Stimulated activated CD4-positive, alpha-beta T cell treated with anti-CD3 and anti-CD28 coated beads, Interleukin-4, amount 100 ng/mL, for 24 hours (primary cell): Measurements from ENCODE around the gene G6PD.

Source experiments
- DNase-seq: peaks from one replicate; pipeline ENCODE4 v3.0.0-alpha.2; 2020

G6PD gene

DNA sequence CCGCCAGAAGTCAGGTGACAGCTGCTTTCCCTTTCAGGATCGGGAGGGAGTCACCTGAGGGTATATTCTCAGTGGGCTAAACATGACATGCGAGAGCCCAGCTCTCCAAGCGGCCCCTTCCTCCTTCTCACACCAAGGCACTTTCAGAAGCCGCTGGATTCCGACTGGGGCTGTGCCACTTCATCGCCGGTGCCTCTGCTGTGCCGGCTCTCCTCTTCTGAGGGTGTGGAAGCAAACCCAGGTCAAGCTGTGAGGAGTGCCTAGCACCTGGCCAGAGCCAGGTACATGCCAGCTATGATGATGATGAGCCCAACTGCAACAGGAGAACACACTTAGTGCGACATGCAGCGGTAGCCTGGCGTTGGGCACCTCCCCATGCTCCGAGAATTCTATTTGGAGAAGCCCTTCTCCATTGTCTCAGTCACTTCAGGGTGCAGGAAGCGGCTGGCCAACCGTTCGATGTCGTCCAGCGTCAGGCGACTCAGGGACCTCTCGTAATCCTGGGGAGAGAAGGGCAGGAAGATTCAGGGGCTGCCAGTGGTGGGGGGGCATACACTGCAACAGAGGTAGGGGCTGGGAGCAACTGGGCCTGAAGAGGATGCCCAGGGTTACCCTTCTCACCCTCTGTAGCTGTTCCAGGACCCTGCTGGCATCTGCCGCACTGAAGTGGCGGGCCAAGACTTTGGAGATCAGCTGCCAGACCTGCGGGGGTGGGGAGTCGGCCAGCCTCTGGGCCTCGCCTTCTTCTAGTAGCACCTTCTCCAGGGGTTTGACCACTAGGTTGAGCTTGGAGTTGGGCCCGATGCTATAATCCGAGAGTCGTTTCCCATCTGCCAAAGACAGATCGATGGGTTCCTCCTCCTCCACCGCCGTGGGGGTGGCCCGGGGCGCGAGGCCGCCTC is 61.2 kb downstream of the G6PD start:
- no peak for DNase-seq

DNA sequence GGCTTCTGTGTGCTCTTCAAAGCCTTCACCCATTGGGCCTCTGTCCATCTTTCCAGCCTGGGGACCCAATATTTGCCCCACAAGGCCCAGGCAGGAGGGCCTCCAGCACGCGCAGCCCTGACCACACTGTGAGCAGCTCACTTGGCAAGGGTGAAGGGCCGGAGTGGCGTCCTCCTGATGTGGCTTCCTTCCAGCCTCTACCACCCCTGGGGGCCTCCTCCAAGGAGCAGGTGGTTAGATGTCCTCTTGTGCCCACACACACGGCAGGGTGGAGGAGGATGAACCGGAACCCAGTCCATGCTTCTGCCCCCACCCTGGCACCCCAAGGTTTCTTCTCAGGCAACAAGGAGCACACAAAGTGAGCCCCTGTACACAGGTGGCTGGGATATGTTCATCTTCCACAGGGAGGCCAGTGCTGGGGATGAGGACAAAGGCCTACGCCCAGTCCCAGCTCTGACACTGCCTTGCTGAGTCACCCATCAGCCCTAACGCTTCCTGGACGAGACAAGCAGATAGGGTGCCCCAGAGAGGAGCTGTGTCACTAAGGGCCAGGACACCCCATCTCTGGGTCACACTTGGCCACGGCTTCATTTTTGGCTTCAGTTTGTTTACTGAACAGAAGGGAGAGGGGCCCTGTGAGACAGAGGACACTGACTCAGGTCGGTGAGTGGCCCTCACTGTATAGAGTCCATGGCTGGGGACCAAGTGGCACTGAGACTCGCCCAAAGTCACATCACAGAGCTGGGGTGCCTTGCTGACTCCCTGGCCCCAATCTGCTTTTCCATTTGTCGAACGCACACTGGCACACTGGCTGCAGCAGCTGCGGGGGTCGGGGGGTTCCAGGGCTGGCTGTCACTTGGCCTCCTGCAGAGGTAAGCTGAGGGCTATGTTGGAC is 62.1 kb downstream of the G6PD start:
- no peak for DNase-seq

DNA sequence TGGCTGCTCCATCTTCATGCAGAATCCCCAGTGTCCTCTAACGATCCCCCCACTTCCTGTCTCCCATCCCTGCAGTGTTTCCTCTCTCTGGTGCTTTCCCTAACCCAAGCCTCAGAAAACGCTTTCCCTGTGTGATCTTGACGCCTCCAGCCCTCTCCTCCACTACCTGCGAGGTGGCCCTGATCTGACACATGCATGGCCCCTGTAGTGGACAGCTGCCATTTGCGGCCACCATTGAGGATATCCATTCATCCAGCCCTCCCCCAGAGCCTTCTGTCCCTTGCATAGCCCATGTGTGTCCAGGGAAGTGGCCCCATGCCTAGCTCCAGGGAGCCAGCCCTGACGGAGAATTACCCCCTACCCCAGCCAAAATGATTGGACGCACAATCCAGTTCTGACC is 63.3 kb downstream of the G6PD start:
- DNase-seq: no peak

DNA sequence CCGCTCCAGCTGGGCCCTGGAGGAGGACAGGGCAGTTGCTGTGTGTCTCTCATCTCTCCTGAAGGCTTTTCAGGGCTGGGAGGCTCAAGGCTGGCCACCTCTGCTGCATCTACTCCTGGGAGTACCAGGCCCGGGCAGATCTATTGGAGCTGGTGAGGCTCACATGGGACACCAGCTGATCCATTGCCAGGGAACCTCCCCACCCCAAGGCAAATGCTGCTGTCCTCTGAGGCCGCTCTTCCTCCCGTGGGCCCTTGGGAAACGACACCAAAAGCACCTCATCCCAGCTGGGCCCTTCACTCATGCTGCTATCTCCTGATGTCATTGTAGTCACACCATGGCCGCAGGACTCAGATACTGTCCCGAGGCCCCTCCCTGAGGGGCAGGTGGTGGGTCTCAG is 63.9 kb downstream of the G6PD start:
- DNase-seq: no peak

DNA sequence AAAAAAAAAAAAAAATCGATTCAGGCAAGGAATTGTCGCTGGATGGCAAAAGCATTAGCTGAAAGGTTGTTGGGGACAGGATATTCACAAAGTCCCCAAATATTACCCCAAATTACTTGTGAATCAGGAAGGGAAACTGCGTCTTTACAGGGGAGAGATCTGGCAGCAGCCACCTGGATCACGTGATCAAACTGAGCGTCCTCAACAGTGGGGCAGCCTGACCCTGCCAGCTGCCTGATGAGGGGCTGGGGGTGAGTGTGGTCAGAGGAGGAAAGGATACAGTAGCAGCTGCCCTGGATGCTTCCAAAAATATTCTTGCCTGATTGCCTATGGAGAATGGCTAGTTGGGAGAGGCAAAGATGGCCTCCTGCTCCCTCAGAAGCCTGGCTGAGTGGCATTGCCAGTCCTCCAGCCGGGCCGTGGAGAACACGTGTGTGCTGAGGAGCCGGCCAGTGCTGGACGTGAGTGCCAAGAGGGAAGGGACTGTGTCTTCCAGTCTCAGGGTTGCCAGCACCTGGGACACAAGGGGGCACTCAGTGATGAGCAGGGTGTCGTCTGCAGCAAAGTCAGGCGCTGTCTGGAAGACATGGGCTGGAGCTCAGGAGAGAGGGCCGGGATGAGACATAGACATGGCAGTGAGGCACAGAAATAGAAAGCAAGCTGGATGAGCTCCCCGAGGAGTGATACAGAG is 64.6 kb downstream of the G6PD start:
- no peak for DNase-seq
